ENCODE data around the gene DCBLD1.

Gene DCBLD1

GRCh38 chr6:117558818-117559217 lies 76.3 kb downstream of the DCBLD1 start:
- no peak for DNase-seq (ENCODE audit: low read depth)

- DNase-seq (ENCODE audit: low read depth) = no peak
Observed at GRCh38 chr6:117559299-117559698, 76.8 kb downstream of the DCBLD1 start.

GRCh38 chr6:117561128-117561527 lies 78.7 kb downstream of the DCBLD1 start:
- no peak for DNase-seq (ENCODE audit: low read depth)

DNA sequence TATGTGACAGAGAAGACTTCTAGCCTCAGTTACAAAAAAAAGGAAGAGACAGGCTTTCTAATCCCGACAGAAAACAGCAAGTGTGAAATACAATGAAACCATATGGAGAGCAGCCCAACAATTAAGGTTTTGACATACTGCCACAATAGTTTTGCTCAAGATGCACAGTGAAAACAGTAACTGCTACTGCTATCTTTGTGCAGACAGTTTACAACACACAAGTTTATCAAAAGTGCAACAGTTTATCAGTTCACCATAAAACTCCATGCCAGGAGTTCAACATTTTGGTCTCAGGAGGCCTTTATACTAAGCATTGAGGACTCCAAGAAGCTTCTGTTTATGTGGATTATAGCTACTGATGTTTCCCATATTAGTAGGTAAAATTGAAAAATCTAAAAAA lies 82.2 kb downstream of the DCBLD1 start:
- DNase-seq (ENCODE audit: low read depth) = no peak

DNA sequence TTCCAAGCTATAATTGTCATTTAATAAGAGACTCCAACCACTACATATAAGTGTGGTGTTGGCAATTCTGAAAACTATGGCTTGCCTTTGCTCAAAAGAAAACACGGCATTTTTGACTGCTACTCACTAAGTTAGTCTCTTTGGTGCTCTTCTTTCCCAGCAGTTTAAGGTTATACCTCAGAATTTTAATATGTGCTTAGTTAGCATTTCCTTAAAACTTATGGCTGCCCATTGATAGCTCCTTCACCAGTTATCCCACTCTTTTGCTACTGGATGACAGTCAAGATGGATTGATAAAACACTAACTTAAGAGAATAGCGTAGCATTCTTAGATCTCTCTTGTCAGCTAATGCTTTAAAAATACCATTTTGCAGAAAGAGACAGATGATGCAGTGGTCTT lies 85.8 kb downstream of the DCBLD1 start:
- DNase-seq (ENCODE audit: low read depth) = no peak

DNA sequence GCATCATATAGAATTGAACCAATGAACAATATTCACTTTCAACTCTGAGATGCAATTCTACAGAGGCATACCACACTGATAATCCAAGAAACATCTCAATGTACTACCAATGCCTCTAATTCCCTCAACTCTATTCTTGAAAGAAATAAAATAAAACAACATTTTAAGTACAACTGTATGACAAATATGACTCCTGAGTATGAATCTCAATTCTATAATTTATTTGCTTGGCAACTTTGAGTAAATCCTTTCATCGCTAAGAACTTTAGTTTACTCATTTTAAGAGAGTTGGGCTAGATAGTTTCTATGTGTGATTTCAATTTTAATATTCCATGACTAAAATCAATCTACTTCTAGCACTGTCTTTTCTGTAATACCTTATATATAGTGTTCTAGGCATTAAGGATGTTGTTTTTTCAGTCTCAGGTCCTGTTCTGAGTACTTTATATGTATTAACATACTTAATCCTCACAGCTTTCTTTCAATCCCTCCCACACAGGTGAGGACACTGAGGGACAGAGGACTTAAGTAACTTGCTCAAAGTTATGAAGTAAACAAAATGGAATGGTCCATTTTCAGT lies 86.4 kb downstream of the DCBLD1 start:
- DNase-seq (ENCODE audit: low read depth) = no peak

DNA sequence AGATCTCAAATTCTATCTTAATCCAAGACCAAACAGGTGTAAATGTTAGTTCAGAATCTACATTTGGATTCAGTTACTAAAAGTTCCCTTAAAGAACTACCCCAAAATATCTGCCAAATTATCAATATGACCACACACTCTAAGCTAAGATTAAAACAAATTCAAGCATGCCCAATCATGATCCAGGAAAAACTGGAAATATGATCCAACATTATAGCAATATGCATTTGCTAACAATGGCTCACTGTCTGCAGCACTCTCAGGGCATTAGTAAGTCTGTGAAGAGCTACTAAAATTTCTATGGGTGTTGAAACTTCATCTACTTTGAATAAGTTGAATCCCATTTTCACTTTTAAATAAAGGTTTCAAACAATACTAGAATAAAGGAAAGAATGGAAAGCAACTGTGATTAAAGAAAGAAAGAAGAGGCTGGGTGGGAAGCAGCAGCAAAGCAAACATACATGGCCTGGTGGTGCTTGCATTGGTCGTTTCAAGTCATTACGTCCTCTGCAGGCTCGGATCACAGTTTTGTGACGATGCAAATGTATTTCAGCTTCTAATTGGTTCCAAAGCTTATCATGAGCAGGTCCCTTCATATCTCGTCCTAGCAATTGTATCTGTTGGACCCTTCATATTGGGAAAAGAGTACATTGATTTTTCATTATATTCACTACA lies 90.7 kb downstream of the DCBLD1 start:
- DNase-seq (ENCODE audit: low read depth) = no peak

GRCh38 chr6:117574198-117574597 lies 91.7 kb downstream of the DCBLD1 start:
- no peak for DNase-seq (ENCODE audit: low read depth)

- DNase-seq (ENCODE audit: low read depth) = no peak
Observed at GRCh38 chr6:117585647-117586046, 103.2 kb downstream of the DCBLD1 start.

DNA sequence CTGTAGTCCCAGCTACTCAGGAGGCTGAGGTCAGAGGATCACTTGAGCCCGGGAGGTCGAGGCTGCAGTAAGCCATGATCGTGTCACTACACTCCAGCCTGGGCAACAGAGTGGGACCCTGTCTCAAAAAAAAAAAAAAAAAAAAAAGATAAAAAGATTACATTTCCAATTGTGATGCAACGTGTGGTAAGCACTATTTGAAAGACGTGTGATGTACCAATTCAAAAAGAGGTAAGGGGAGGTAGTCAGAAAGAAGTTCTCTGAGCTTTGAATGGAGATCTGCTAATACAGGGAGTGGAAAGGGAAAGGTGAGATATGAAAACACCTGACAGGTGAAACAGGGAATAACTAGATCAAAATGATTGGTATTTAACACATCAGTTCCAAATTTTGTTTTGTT lies 108.0 kb downstream of the DCBLD1 start:
- no peak for DNase-seq (ENCODE audit: low read depth)

GRCh38 chr6:117591405-117591804 lies 108.9 kb downstream of the DCBLD1 start:
- DNase-seq (ENCODE audit: low read depth) = no peak

DNA sequence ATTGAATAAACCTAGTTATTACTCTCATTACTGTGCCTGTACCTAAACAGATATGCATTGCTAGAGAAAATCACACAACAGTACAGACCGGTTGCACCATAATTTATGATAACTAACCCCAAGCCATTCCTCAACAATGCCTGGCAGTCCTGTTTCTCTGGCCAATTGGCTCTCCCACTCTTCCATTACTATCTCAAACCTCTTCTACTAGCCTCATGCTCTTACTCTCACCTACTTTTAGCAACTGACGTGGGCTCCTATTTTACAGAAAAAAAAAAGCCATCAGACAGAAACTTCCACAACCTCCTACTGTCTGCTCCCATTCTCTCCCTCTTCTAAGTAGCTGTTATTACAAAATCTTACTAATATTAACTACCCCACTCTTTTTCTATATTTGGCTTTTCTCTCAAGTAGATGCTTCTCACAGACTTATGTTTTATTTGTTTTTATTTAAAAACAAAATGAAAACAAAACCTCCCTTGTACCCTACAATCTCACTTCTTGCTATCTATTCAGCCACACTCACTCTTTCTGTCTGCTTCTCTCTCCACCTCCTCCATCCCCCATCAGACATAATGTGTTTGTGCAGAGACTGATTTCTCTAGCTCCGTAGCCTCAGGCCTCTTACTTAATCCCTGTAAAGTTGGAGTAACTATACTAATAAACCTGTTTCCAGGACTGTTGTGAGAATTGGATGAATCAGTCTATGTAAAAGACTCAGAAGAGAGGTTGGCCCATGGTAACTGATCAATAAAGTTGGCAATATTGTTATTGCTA lies 110.7 kb downstream of the DCBLD1 start:
- DNase-seq (ENCODE audit: low read depth) = no peak

GRCh38 chr6:117595099-117595923 lies 112.8 kb downstream of the DCBLD1 start:
- DNase-seq (ENCODE audit: low read depth) = no peak

DNA sequence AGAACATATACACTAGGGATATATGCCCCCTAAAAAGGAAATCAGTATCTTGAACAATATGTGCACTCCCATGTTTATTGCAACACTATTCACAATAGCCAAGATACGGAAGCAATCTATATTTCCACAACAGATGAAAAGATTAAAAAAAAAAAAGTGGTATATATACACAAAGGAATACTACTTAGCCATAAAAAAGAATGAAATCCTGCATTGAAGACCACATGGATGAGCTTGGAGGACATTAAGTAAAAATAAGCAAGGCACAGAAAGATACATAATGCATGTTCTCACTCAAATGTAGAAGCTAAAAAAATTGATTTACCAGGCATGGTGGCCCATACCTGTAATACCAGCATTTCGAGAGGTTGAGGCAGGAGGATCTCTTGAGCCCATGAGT lies 115.3 kb downstream of the DCBLD1 start:
- no peak for DNase-seq (ENCODE audit: low read depth)

All from stimulated activated CD4-positive, alpha-beta T cell treated with anti-CD3 and anti-CD28 coated beads, Interleukin-2, amount 100 ng/mL, for 4 hours (primary cell).